Peyer's patch (tissue), 4 donors: ENCODE measurements around the gene ULK2. TPM values are rescaled to one million over a fixed set of nuclear protein-coding genes. Genes with fewer than 3 reads are reported as not detected.
"Not testable (repeated sequence)": the region's sequence is repeated elsewhere in the genome, so short reads cannot be mapped to it uniquely, and the experiment has no call there.

ENCODE experiments used
- DNase-seq, 3 donors: peaks; one replicate each; pipeline ENCODE4 v3.0.0-alpha.2; 2017 to 2019
- H3K27ac ChIP-seq, 4 donors: fragments of 200-600 bp; sonication (generic); one replicate each; pipeline ENCODE4 v1.5.1; 2016 to 2019
- H3K27me3 ChIP-seq, 2 donors: fragments of 200-600 bp; sonication (generic); one replicate each; pipeline ENCODE4 v1.5.1; 2019
- H3K36me3 ChIP-seq, 3 donors: fragments of 200-600 bp; sonication (generic); one replicate each; pipeline ENCODE4 v1.5.1; 2016 to 2019
- H3K4me1 ChIP-seq, 4 donors: fragments of 200-600 bp; sonication (generic); one replicate each; pipeline ENCODE4 v1.5.1; 2016 to 2019
- H3K4me3 ChIP-seq, 4 donors: fragments of 200-600 bp; sonication (generic); 1 replicate in 3 of 4; 2 replicates in 1 of 4; pipeline ENCODE4 v1.5.1; 2016 to 2019; ENCODE audit warnings: mild to moderate bottlenecking in 1 of 4
- H3K9me3 ChIP-seq, 4 donors: fragments of 200-600 bp; sonication (generic); one replicate each; pipeline ENCODE4 v1.5.1; 2016 to 2019; ENCODE audit warnings: mild to moderate bottlenecking in 1 of 4
- POLR2A ChIP-seq, 2 donors: fragments of 450-650 bp; IDR thresholded peaks; one replicate each; pipeline ENCODE4 v1.5.1; 2017; ENCODE audit warnings: antibody characterized with exemption in 2 of 2, mild to moderate bottlenecking in 2 of 2, moderate library complexity in 2 of 2
- total RNA-seq, 4 donors: library from RNA; depleted of rRNA; stranded (reverse); fragments of >200 nt; gene quantifications; one replicate each; pipeline ENCODE4 v1.1.0, GENCODE V29; 2016
- TF ChIP-seq, protein P1 (sequence below), 6 experiments: fragments of 450-650 bp in 4 of 6; fragments of 200-600 bp in 2 of 6; sonication (generic) in 1 of 6; IDR thresholded peaks; one replicate each; pipeline ENCODE4 v1.5.1; 2017 to 2019; ENCODE audit warnings: antibody characterized with exemption in 6 of 6, mild to moderate bottlenecking in 3 of 6, moderate library complexity in 1 of 6

The ULK2 gene
- total RNA-seq, 4 donors from 2014 or later: 2.8 to 8.8 (median 5.3) TPM

DNA sequence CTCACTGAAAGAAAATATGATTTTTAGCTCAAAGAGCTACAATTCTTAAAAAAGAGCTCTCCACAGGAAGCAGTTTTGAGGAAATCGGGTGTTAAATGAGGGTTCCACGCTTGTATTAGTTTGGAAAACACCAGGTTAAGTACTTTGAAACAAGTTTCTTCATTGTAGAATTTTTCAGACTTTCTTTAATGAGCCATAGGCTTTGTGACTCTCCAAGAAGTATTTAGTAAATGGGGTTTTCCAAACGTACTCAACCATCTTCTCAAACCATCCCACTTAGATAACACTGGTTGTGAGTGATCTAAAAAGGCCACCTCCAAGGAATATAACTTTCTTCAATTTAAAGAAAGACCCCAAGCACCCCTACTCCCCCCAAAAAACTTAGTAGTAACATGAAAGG lies 2.7 kb downstream of the ULK2 start:
- Histone ChIP-seq H3K36me3 (peaks cover 0 to 6% (median 0%) of the 10 kb centered on the region in 3 donors), H3K27ac (no peak overlapping the region), H3K27me3 (no peaks in the 10 kb centered on the region), H3K4me3 (no peak overlapping the region), H3K4me1 (peaks cover 0 to 10% (median 0%) of the 10 kb centered on the region in 4 donors), H3K9me3 (no peaks in the 10 kb centered on the region)
- DNase-seq: no peak
- TF ChIP-seq POLR2A (IDR thresholded peaks at IDR 0.05): no peak
- TF ChIP-seq, protein P1, sequence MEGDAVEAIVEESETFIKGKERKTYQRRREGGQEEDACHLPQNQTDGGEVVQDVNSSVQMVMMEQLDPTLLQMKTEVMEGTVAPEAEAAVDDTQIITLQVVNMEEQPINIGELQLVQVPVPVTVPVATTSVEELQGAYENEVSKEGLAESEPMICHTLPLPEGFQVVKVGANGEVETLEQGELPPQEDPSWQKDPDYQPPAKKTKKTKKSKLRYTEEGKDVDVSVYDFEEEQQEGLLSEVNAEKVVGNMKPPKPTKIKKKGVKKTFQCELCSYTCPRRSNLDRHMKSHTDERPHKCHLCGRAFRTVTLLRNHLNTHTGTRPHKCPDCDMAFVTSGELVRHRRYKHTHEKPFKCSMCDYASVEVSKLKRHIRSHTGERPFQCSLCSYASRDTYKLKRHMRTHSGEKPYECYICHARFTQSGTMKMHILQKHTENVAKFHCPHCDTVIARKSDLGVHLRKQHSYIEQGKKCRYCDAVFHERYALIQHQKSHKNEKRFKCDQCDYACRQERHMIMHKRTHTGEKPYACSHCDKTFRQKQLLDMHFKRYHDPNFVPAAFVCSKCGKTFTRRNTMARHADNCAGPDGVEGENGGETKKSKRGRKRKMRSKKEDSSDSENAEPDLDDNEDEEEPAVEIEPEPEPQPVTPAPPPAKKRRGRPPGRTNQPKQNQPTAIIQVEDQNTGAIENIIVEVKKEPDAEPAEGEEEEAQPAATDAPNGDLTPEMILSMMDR (IDR thresholded peaks at IDR 0.05): no peak

GRCh38 chr17:19860647-19861177 lies 7.0 kb downstream of the ULK2 start:
- H3K4me1 ChIP-seq, H3K27ac ChIP-seq, H3K4me3 ChIP-seq, DNase-seq, H3K9me3 ChIP-seq, H3K36me3 ChIP-seq, H3K27me3 ChIP-seq: not testable (repeated sequence)

- Histone ChIP-seq H3K27me3 (no peaks in the 10 kb centered on the region), H3K36me3 (peaks cover 0 to 6% (median 0%) of the 10 kb centered on the region in 3 donors), H3K9me3 (no peaks in the 10 kb centered on the region), H3K4me3 (no peak overlapping the region), H3K4me1 (no peaks in the 10 kb centered on the region), H3K27ac (no peak overlapping the region)
- TF ChIP-seq, protein P1 (IDR thresholded peaks at IDR 0.05): no peak
- TF ChIP-seq POLR2A (IDR thresholded peaks at IDR 0.05): no peak
- DNase-seq: no peak
Observed at GRCh38 chr17:19857640-19858039, 10.1 kb downstream of the ULK2 start.

GRCh38 chr17:19833914-19834313 lies 33.8 kb downstream of the ULK2 start:
- H3K9me3 ChIP-seq: no peaks in the 10 kb centered on the region
- H3K36me3 ChIP-seq: no peaks in the 10 kb centered on the region
- no peak overlapping the region for H3K4me3 ChIP-seq
- H3K27me3 ChIP-seq: no peaks in the 10 kb centered on the region
- no peak overlapping the region for H3K27ac ChIP-seq
- no peak for TF ChIP-seq POLR2A (IDR thresholded peaks at IDR 0.05)
- TF ChIP-seq, protein P1 (IDR thresholded peaks at IDR 0.05): no peak
- DNase-seq: no peak
- H3K4me1 ChIP-seq: no peaks in the 10 kb centered on the region

DNA sequence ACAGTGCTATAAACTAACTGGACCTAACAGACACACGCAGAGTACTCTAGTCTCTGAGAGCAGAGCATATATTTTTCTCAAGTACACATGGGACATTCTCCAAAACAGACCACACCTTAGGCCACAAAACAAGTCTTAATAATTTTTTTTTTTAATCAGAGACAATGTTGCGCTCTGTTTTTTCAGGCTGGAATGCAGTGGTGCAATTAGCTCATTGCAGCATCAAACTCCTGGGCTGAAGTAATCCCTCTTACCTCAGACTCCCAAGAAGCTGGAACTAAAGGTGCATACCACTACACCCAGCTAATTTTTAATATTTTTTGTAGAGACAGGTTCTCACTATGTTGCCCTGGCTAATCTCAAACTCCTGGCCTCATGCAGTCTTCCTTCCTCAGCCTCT lies 37.7 kb downstream of the ULK2 start:
- H3K9me3 ChIP-seq: no peaks in the 10 kb centered on the region
- no peaks in the 10 kb centered on the region for H3K4me1 ChIP-seq
- TF ChIP-seq POLR2A (IDR thresholded peaks at IDR 0.05): no peak
- TF ChIP-seq, protein P1 (IDR thresholded peaks at IDR 0.05): no peak
- no peak overlapping the region for H3K4me3 ChIP-seq
- H3K27me3 ChIP-seq: no peaks in the 10 kb centered on the region
- no peak for DNase-seq
- no peaks in the 10 kb centered on the region for H3K36me3 ChIP-seq
- H3K27ac ChIP-seq: no peak overlapping the region

DNA sequence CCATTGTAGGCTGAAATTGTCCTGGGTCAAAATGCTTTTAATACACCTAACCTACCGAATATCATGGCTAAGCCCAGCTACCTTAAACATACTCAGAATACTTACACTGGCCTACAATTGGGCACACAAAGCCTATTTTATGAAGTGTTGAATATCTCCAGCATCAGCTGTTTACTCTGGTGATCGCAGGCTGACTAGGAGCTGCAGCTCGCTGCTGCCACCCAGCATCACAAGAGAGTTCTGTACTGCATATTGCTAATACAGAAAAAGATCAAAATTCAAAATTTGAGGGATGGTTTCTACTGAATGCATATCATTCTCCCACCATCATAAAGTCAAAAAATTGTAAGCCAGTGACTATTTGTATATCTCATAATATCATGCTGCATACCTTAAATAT lies 55.3 kb downstream of the ULK2 start:
- Histone ChIP-seq H3K4me3 (no peak overlapping the region), H3K27me3 (no peaks in the 10 kb centered on the region), H3K36me3 (peaks cover 0 to 13% (median 0%) of the 10 kb centered on the region in 3 donors), H3K4me1 (no peaks in the 10 kb centered on the region), H3K9me3 (no peaks in the 10 kb centered on the region), H3K27ac (no peak overlapping the region)
- no peak for DNase-seq
- no peak for TF ChIP-seq POLR2A (IDR thresholded peaks at IDR 0.05)
- TF ChIP-seq, protein P1 (IDR thresholded peaks at IDR 0.05): no peak
